Mesodermal cell (in vitro differentiated cells): ENCODE data around the gene CRACR2B.
A peak's percentile ranks its signal among the peaks of the same experiment; 100 is the strongest.

Source experiments
- H3K27ac ChIP-seq: 2 replicates; pipeline ENCODE4 v1.7.0; 2013; ENCODE audit warnings: mild to moderate bottlenecking, low read depth, low read length, moderate library complexity; ENCODE audit not compliant: severe bottlenecking
- H3K36me3 ChIP-seq: 2 replicates; pipeline ENCODE4 v1.7.1; 2013; ENCODE audit warnings: mild to moderate bottlenecking, low read length, moderate library complexity; ENCODE audit not compliant: control insufficient read depth, insufficient read depth
- H3K4me1 ChIP-seq: one replicate; pipeline ENCODE4 v1.7.1; 2013; ENCODE audit warnings: mild to moderate bottlenecking, low read length; ENCODE audit not compliant: insufficient read depth, control insufficient read depth, poor library complexity, severe bottlenecking
- H3K4me3 ChIP-seq: 2 replicates; pipeline ENCODE4 v1.7.0; 2013; ENCODE audit warnings: low read length, control low read depth, mild to moderate bottlenecking; ENCODE audit not compliant: insufficient read depth, poor library complexity, severe bottlenecking; ENCODE audit errors: extremely low read depth
- H3K9me3 ChIP-seq: 2 replicates; pipeline ENCODE4 v1.7.1; 2013; ENCODE audit warnings: mild to moderate bottlenecking, low read length, moderate library complexity; ENCODE audit not compliant: control insufficient read depth
- WGBS, 2 experiments: methylation state at CpG; one replicate each; pipeline ENCODE4 v1.1.5; 2013; ENCODE audit warnings: missing lambda C conversion rate in 2 of 2; ENCODE audit not compliant: insufficient coverage in 2 of 2; 5-methylcytosine and 5-hydroxymethylcytosine counted together

CRACR2B gene

DNA sequence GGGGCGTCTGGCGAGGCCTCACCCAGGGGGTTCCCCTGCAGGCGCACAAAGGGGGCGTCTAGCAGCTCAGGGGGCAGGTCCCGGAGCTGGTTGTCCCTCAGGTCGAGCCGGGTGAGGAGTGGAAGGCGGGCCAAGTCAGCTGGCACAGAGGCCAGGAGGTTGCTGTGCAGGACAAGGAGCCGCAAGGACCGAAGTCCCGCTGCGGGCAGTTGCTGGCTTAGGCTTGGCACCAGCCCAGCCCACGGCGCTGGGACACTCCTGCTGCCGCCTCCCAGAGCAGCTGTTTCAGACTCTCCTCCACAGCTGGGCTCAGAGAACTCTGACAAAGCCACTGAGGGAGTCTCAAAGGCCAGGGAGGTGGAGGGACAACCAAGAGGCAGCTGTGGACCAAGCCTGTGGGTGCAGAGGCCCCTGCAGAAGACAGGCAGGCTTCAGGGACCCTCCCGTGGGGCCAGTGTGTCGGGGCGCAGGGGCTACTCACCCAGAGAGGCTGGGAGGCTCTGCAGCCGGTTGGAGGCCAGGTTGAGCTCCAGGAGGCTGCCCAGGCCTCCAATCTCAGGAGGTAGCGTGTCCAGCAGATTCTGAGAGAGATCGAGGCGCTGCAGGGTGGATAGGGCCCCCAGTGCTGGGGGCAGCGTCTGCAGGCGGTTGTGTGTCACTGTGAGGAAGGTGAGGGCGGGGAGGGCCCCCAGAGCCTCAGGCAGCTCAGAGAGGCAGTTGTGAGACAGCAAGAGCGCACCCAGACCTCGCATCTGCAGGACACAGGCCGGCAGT is 24.8 kb upstream of the CRACR2B start:
- H3K36me3 ChIP-seq, result peaks cover 36% of the 10 kb centered on the region
- no peaks in the 10 kb centered on the region for H3K9me3 ChIP-seq
- WGBS, 2 experiments, result 94% methylated on average over 28 of the region's 28 CpGs
- no peak overlapping the region for H3K4me3 ChIP-seq
- H3K4me1 ChIP-seq, result peaks cover 15% of the 10 kb centered on the region
- H3K27ac ChIP-seq, result no peak overlapping the region

GRCh38 chr11:803467-803742 is 24.3 kb upstream of the CRACR2B start:
- no peak overlapping the region for H3K27ac ChIP-seq
- H3K9me3 ChIP-seq, result no peaks in the 10 kb centered on the region
- H3K36me3 ChIP-seq, result peaks cover 36% of the 10 kb centered on the region
- H3K4me1 ChIP-seq, result peaks cover 15% of the 10 kb centered on the region
- 91 to 100% methylated on average over 1 to 5 of the region's 8 CpGs for WGBS, 2 experiments
- peak overlapping the region; percentile 58 for H3K4me3 ChIP-seq

- H3K4me3 ChIP-seq, result peak overlapping the region; percentile 58
- peaks cover 15% of the 10 kb centered on the region for H3K4me1 ChIP-seq
- no peak overlapping the region for H3K27ac ChIP-seq
- H3K36me3 ChIP-seq, result peaks cover 34% of the 10 kb centered on the region
- 81 to 82% methylated on average over 22 to 25 of the region's 26 CpGs for WGBS, 2 experiments
- H3K9me3 ChIP-seq, result no peaks in the 10 kb centered on the region
Measured at GRCh38 chr11:803770-804598, 23.7 kb upstream of the CRACR2B start.

DNA sequence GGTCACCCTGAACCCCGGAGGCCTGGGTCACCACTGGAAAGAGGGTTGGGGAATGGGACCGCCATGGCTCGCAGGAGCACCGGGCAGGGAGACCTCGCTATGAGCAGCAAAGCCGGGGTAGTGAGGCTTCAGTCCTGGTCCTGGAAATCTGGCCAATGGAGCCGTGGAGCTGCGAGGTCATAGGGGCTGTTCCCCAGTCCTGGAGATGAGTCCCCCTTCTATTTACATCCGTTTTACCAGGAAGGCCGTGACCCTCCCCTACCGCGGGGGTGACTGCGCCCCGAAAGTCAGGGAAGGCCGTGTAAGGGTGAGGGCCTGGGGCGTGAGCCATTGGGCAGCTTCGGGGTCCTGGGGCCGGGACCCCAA is 23.1 kb upstream of the CRACR2B start:
- 33 to 45% methylated on average over 11 to 16 of the region's 18 CpGs for WGBS, 2 experiments
- peaks cover 30% of the 10 kb centered on the region for H3K36me3 ChIP-seq
- H3K9me3 ChIP-seq, result no peaks in the 10 kb centered on the region
- peaks cover 15% of the 10 kb centered on the region for H3K4me1 ChIP-seq
- H3K4me3 ChIP-seq, result peak overlapping the region; percentile 58
- no peak overlapping the region for H3K27ac ChIP-seq

DNA sequence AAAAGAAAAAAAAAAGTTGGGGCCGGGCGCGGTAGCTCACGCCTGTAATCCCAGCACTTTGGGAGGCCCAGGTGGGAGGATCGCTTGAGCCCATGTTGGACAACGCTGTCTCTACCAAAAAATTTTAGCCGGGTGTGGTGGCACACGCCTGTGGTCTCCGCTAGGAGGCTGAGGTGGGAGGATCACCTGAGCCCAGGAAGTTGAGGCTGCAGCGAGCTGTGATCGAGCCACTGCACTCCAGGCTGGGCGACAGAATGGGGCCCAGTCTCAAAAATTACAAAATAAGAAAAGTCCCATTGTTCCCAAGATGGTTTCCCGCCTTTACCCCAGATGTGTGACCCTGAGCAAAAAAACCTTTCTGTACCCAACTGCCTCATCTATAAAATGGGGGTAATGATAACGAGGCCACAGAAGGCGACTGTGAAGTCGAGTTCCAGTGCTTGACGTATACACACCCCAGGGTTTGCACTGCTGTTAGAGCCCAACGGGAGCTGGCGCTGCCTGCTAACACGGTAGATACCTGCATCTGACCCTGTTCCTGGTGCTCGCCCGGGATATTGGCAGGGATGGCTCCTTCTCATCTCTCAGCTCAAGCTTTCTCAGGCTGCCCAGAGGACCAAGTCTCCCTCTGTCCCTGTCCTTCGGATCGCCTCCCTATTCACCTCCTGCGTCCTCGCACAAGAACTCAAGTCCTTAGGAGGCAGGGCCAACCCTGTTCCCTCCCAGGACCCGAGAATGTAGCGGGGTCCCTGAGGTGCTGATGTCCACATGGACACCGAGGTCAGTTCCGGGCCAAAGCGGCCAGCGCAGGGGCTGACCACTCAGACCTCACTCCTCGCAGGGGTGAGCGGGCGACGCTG is 19.1 kb upstream of the CRACR2B start:
- Histone ChIP-seq H3K4me1 (peaks cover 15% of the 10 kb centered on the region), H3K9me3 (no peaks in the 10 kb centered on the region), H3K4me3 (peak overlapping the region; percentile 97), H3K27ac (peak overlapping the region; percentile 100), H3K36me3 (peaks cover 31% of the 10 kb centered on the region)
- 31 to 35% methylated on average over 32 of the region's 36 CpGs for WGBS, 2 experiments

DNA sequence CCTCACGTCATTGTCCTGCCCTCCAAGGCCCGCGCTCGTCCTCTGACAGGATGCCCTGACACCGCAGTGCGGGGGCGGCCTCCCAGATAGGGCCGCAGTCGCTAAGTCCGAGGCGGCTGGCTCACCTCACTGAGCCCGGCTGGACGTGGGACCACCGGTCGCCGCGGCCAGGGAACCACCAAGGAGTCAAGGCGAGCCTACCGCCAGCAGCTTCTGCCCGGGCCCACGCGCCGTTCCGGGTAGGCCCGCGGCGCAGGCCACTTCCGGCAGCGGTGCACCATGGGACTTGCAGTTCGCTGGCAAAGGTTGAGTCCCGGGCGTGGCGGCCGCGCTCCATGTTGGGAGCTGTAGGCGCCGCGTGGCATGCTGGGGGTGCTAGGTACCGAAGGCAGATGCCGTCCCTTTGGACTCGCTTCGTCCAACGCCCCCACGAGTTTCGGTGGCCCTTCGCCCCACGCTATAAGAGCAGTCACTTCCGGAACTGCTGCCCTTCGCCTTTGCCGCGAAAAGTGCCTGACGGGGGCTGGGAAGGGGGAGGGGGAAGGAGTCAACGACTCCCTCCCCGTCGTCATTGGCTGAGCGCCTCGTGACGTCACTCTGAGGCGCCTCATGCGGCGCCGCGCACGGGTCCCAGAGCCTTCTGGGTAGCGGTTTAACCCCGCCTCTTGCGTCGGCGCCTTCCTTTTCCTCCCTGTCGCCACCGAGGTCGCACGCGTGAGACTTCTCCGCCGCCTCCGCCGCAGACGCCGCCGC is 18.3 kb upstream of the CRACR2B start, which contains the start of gene RPLP2:
Gene RPLP2 (plus strand): TSS at position 681 of the 753 bp plus-strand sequence. CDS start 268 bp downstream, outside the sequence.
- H3K4me3 ChIP-seq, result peak within 1 kb of the TSS; percentile 97
- H3K27ac ChIP-seq, result peak within 1 kb of the TSS; percentile 100
- peaks cover 7% of the 10 kb centered on the region for H3K4me1 ChIP-seq
- peaks cover 36% of the 10 kb centered on the region for H3K36me3 ChIP-seq
- no peaks in the 10 kb centered on the region for H3K9me3 ChIP-seq
- WGBS, 2 experiments, result 0% methylated on average over 52 to 75 of the region's 81 CpGs

GRCh38 chr11:810040-810567 is 17.6 kb upstream of the CRACR2B start:
- peak overlapping the region; percentile 100 for H3K27ac ChIP-seq

GRCh38 chr11:811446-812245 is 16.1 kb upstream of the CRACR2B start:
- no peaks in the 10 kb centered on the region for H3K9me3 ChIP-seq
- H3K27ac ChIP-seq, result no peak overlapping the region
- peak overlapping the region; percentile 97 for H3K4me3 ChIP-seq
- H3K36me3 ChIP-seq, result peaks cover 43% of the 10 kb centered on the region
- 96% methylated on average over 14 of the region's 14 CpGs for WGBS, 2 experiments
- H3K4me1 ChIP-seq, result peaks cover 6% of the 10 kb centered on the region

More at GRCh38 chr11:810040-810567, 17.6 kb upstream of the CRACR2B start:
- H3K9me3 ChIP-seq, result no peaks in the 10 kb centered on the region
- H3K4me1 ChIP-seq, result peaks cover 6% of the 10 kb centered on the region
- peaks cover 39% of the 10 kb centered on the region for H3K36me3 ChIP-seq
- H3K4me3 ChIP-seq, result peak overlapping the region; percentile 97
- 0% methylated on average over 43 to 53 of the region's 55 CpGs for WGBS, 2 experiments

GRCh38 chr11:812390-812789 is 15.3 kb upstream of the CRACR2B start:
- WGBS, 2 experiments, result 93 to 100% methylated on average over 2 to 3 of the region's 3 CpGs

More at GRCh38 chr11:812390-812789, 15.3 kb upstream of the CRACR2B start:
- no peak overlapping the region for H3K27ac ChIP-seq
- peaks cover 6% of the 10 kb centered on the region for H3K4me1 ChIP-seq
- H3K36me3 ChIP-seq, result peaks cover 43% of the 10 kb centered on the region
- no peaks in the 10 kb centered on the region for H3K9me3 ChIP-seq
- no peak overlapping the region for H3K4me3 ChIP-seq
